HepG2 (cell line): ENCODE results near the gene CPEB3. TPM values are rescaled to one million over a fixed set of nuclear protein-coding genes. Genes with fewer than 3 reads are reported as not detected.

Experiments
- CREBL2 ChIP-seq: sonication (generic); formaldehyde crosslinking; IDR thresholded peaks from 2 replicates; pipeline ENCODE4 v1.8.1; 2023; ENCODE audit warnings: missing genetic modification reagents, mild to moderate bottlenecking, borderline replicate concordance
- DMAP1 ChIP-seq: IDR thresholded peaks from 2 replicates; pipeline ENCODE4 v1.6.1; 2016
- FOXO1 ChIP-seq: sonication (generic); formaldehyde crosslinking; IDR thresholded peaks from 2 replicates; pipeline ENCODE4 v1.4.0; 2020; ENCODE audit warnings: missing genetic modification reagents
- GABPA ChIP-seq, 2 experiments: IDR thresholded peaks; 2 replicates each; pipeline ENCODE4 v1.6.1; 2011 to 2016; ENCODE audit warnings: low read depth in 2 of 2, low read length in 1 of 2, missing biosample characterization in 1 of 2, missing genetic modification characterization in 1 of 2
- GTF3A ChIP-seq: sonication (generic); formaldehyde crosslinking; conservative IDR thresholded peaks from 2 replicates; pipeline ENCODE4 v1.4.0; 2020; ENCODE audit warnings: mild to moderate bottlenecking, missing genetic modification reagents
- HNRNPLL ChIP-seq: fragments of 200-400 bp; formaldehyde crosslinking; IDR thresholded peaks from 2 replicates; pipeline ENCODE4 v1.6.1; 2017; ENCODE audit warnings: mild to moderate bottlenecking, low read depth, low read length; ENCODE audit not compliant: poor library complexity, severe bottlenecking
- MAF1 ChIP-seq: sonication (generic); formaldehyde crosslinking; IDR thresholded peaks from 2 replicates; pipeline ENCODE4 v1.5.0; 2020; ENCODE audit warnings: missing genetic modification reagents, borderline replicate concordance
- MEIS2 ChIP-seq: sonication (generic); formaldehyde crosslinking; IDR thresholded peaks from 2 replicates; pipeline ENCODE4 v1.9.0; 2021; ENCODE audit warnings: mild to moderate bottlenecking, missing genetic modification reagents
- MXI1 ChIP-seq: IDR thresholded peaks from 3 replicates; pipeline ENCODE4 v1.6.1; 2012; ENCODE audit warnings: low read depth, low read length, inconsistent platforms, borderline replicate concordance
- NFIC ChIP-seq: IDR thresholded peaks from 2 replicates; pipeline ENCODE4 v1.6.1; 2012; ENCODE audit warnings: mild to moderate bottlenecking, low read length, inconsistent platforms
- NR0B2 ChIP-seq: sonication (generic); formaldehyde crosslinking; IDR thresholded peaks from 2 replicates; pipeline ENCODE4 v1.4.0; 2020; ENCODE audit warnings: mild to moderate bottlenecking, missing genetic modification reagents
- PITX1 ChIP-seq: sonication (generic); formaldehyde crosslinking; IDR thresholded peaks from 2 replicates; pipeline ENCODE4 v1.5.1; 2020; ENCODE audit warnings: mild to moderate bottlenecking, missing genetic modification reagents
- RFXANK ChIP-seq: IDR thresholded peaks from 2 replicates; pipeline ENCODE4 v1.6.1; 2016
- TEAD2 ChIP-seq: sonication (generic); formaldehyde crosslinking; IDR thresholded peaks from 2 replicates; pipeline ENCODE4 v1.9.0; 2021; ENCODE audit warnings: missing genetic modification reagents
- ZKSCAN5 ChIP-seq: sonication (generic); formaldehyde crosslinking; IDR thresholded peaks from 2 replicates; pipeline ENCODE4 v1.5.1; 2020; ENCODE audit warnings: mild to moderate bottlenecking, missing genetic modification reagents
- ZNF12 ChIP-seq: sonication (generic); formaldehyde crosslinking; IDR thresholded peaks from 2 replicates; pipeline ENCODE4 v1.5.0; 2020; ENCODE audit warnings: missing genetic modification reagents
- ZNF263 ChIP-seq: sonication (generic); formaldehyde crosslinking; IDR thresholded peaks from 2 replicates; pipeline ENCODE4 v1.4.0; 2020; ENCODE audit warnings: missing genetic modification reagents
- ZNF34 ChIP-seq: sonication (generic); formaldehyde crosslinking; IDR thresholded peaks from 2 replicates; pipeline ENCODE4 v1.4.0; 2020; ENCODE audit warnings: mild to moderate bottlenecking, missing genetic modification reagents, borderline replicate concordance
- ZNF569 ChIP-seq: sonication (generic); formaldehyde crosslinking; IDR thresholded peaks from 2 replicates; pipeline ENCODE4 v1.5.0; 2020; ENCODE audit warnings: mild to moderate bottlenecking, missing genetic modification reagents, moderate library complexity, borderline replicate concordance
- ZNF614 ChIP-seq: IDR thresholded peaks from 2 replicates; pipeline ENCODE4 v1.6.1; 2018; ENCODE audit warnings: missing biosample characterization, missing genetic modification reagents, inconsistent platforms, borderline replicate concordance
- ZNF678 ChIP-seq: sonication (generic); formaldehyde crosslinking; IDR thresholded peaks from 2 replicates; pipeline ENCODE4 v1.4.0; 2020; ENCODE audit warnings: mild to moderate bottlenecking, missing genetic modification reagents
- ZSCAN20 ChIP-seq: sonication (generic); formaldehyde crosslinking; IDR thresholded peaks from 2 replicates; pipeline ENCODE4 v1.4.0; 2020; ENCODE audit warnings: missing genetic modification reagents, mild to moderate bottlenecking, borderline replicate concordance
- ZUFSP ChIP-seq: sonication (generic); formaldehyde crosslinking; IDR thresholded peaks from 2 replicates; pipeline ENCODE4 v1.9.0; 2021; ENCODE audit warnings: missing genetic modification reagents, mild to moderate bottlenecking, borderline replicate concordance
- polyA plus RNA-seq, 8 experiments: library from polyadenylated mRNA; depleted of rRNA in 3 of 8; stranded (reverse) in 7 of 8; unstranded in 1 of 8; fragments of >200 nt; fragmentation: Illumina TruSeq in 4 of 8; extraction: Trizol in 4 of 8; gene quantifications; 2 replicates each; pipeline versions ENCODE4 v1.2.1 to v1.2.3, GENCODE V29; 2011 to 2016; ENCODE audit warnings: low read depth in 4 of 8, missing spikeins in 1 of 8, mixed read lengths in 1 of 8; ENCODE audit not compliant: insufficient read depth in 1 of 8
- total RNA-seq, 5 experiments: library from RNA; depleted of rRNA; stranded (reverse); fragments of >200 nt; fragmentation: Illumina TruSeq; extraction: Trizol; gene quantifications; 2 replicates each; pipeline ENCODE4 v1.2.3, GENCODE V29; 2016; ENCODE audit warnings: low read depth in 1 of 5
- TF ChIP-seq, protein P1 (sequence below): sonication (generic); formaldehyde crosslinking; IDR thresholded peaks from 2 replicates; pipeline ENCODE4 v1.4.0; 2020; ENCODE audit warnings: missing genetic modification reagents, mild to moderate bottlenecking, borderline replicate concordance

The CPEB3 gene
- total and polyA plus RNA-seq, 2 of the 13 experiments (the other 11 are each of a cell fraction or from before 2014, with no cell fraction given) = 0.66 to 0.70 TPM

GRCh38 chr10:92239600-92240288 is 51.1 kb downstream of the CPEB3 start (continued):
- TF ChIP-seq GTF3A (CRISPR knock-in tag) = no peak
- no peak for TF ChIP-seq NFIC
- no peak; the same call in 1 of the 2 replicates for TF ChIP-seq NR0B2
- TF ChIP-seq, protein P1, sequence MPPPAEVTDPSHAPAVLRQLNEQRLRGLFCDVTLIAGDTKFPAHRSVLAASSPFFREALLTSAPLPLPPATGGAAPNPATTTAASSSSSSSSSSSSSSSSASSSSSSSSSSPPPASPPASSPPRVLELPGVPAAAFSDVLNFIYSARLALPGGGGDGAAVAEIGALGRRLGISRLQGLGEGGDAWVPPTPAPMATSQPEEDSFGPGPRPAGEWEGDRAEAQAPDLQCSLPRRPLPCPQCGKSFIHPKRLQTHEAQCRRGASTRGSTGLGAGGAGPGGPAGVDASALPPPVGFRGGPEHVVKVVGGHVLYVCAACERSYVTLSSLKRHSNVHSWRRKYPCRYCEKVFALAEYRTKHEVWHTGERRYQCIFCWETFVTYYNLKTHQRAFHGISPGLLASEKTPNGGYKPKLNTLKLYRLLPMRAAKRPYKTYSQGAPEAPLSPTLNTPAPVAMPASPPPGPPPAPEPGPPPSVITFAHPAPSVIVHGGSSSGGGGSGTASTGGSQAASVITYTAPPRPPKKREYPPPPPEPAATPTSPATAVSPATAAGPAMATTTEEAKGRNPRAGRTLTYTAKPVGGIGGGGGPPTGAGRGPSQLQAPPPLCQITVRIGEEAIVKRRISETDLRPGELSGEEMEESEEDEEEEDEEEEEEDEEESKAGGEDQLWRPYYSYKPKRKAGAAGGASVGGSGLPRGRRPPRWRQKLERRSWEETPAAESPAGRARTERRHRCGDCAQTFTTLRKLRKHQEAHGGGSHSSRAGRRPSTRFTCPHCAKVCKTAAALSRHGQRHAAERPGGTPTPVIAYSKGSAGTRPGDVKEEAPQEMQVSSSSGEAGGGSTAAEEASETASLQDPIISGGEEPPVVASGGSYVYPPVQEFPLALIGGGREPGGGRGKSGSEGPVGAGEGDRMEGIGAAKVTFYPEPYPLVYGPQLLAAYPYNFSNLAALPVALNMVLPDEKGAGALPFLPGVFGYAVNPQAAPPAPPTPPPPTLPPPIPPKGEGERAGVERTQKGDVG (CRISPR knock-in tag) = no peak
- TF ChIP-seq MAF1 (CRISPR knock-in tag) = peak; percentile 57; the same call in 1 of the 2 replicates
- TF ChIP-seq MXI1 = no peak
- no peak for TF ChIP-seq RFXANK
- TF ChIP-seq ZNF614 = no peak
- no peak for TF ChIP-seq FOXO1
- TF ChIP-seq DMAP1 (CRISPR knock-in tag) = no peak
- no peak for TF ChIP-seq ZSCAN20 (CRISPR knock-in tag)
- TF ChIP-seq ZNF12 (CRISPR knock-in tag) = no peak
- TF ChIP-seq GABPA (IDR thresholded peaks at IDR 0.05; ENCODE audit: low read depth, low read length) = no peak
- TF ChIP-seq GABPA (CRISPR knock-in tag; IDR thresholded peaks at IDR 0.05; ENCODE audit: low read depth) = no peak
- TF ChIP-seq HNRNPLL = peak; percentile 98
- TF ChIP-seq ZNF34 = no peak
- TF ChIP-seq ZNF678 (CRISPR knock-in tag) = no peak
- no peak for TF ChIP-seq TEAD2
- TF ChIP-seq PITX1 (CRISPR knock-in tag) = 0 out of 2 replicates have a peak, but pooled peaks have one; percentile 4
- TF ChIP-seq CREBL2 (CRISPR knock-in tag) = no peak
- no peak for TF ChIP-seq MEIS2 (CRISPR knock-in tag)
- TF ChIP-seq ZKSCAN5 (CRISPR knock-in tag) = no peak
- TF ChIP-seq ZNF569 = no peak
- 0 out of 2 replicates have a peak, but pooled peaks have one; percentile 13 for TF ChIP-seq ZNF263 (CRISPR knock-in tag)
- no peak for TF ChIP-seq ZUFSP
